ENCODE data around the gene PDE6C. TPM values are rescaled to one million over a fixed set of nuclear protein-coding genes. Genes with fewer than 3 reads are reported as not detected.

The PDE6C gene
- total and polyA plus RNA-seq, 8 donors = not detected

DNA sequence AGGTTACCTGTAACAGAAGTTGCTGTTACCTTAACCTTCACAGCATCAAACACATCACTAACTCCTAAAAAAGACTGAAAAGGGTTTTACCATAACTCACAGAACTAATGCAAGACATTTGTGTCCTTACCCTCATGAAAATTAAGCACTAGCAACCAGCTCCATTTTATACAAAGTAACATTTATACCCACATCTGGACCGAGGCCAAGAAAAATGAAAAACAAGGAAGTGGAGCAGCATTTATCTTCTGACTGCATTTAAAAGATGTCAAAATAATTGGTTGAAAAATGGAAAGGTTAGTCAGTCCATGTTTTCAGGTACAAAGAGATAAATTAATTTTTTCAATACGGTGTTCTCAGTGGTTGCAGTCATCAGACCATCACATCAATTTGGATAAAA is 8.2 kb upstream of the PDE6C start:
- peaks cover 0 to 58% (median 26%) of the 10 kb centered on the region in 3 donors for H3K27me3 ChIP-seq
- H3K27ac ChIP-seq = no peak overlapping the region
- no peak overlapping the region for H3K4me3 ChIP-seq
- WGBS, 5 donors = 21 to 33% (median 26%) methylated on average over 2 of the region's 2 CpGs
- intact Hi-C loops (cut with DNase I; ENCODE audit: low total_unique reads) = no loop called here
- peak in 1 of 2 donors; percentile 50 for DNase-seq
- TF ChIP-seq POLR2AphosphoS5 (IDR thresholded peaks at IDR 0.05) (no peak), POLR2A (IDR thresholded peaks at IDR 0.05) (no peak), EP300 (IDR thresholded peaks at IDR 0.05) (no peak), CTCF (IDR thresholded peaks at IDR 0.05) (no peak)
- H3K4me1 ChIP-seq = peaks cover 12 to 20% (median 17%) of the 10 kb centered on the region in 4 donors
- H3K36me3 ChIP-seq = no peaks in the 10 kb centered on the region
- peaks cover 0 to 8% (median 2%) of the 10 kb centered on the region in 4 donors for H3K9me3 ChIP-seq

DNA sequence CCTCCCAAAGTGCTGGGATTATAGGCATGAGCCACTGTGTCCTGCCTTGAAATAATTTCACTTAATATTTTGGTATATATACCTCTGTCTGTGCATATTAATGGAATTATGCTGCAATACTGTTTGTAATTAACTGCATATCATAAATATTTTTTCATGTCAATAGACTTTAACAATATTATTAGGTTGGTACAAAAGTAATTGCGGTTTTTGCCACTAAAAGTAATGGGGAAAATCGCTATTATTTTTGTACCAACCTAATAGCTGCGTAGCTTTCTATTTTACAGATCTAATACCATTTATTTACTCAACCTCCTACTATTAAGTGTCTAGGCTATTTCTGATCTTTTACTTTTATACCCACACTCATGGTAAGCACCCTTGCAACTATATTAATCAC is 3.9 kb upstream of the PDE6C start:
- Histone ChIP-seq H3K4me1 (no peaks in the 10 kb centered on the region), H3K36me3 (no peaks in the 10 kb centered on the region), H3K9me3 (peaks cover 0 to 8% (median 2%) of the 10 kb centered on the region in 4 donors), H3K27me3 (peaks cover 0 to 19% (median 0%) of the 10 kb centered on the region in 3 donors), H3K27ac (no peak overlapping the region), H3K4me3 (no peak overlapping the region)
- DNase-seq = no peak
- intact Hi-C loops (cut with DNase I; ENCODE audit: low total_unique reads) = no loop called here
- no peak for TF ChIP-seq EP300 (IDR thresholded peaks at IDR 0.05)
- no peak for TF ChIP-seq CTCF (IDR thresholded peaks at IDR 0.05)
- no peak for TF ChIP-seq POLR2AphosphoS5 (IDR thresholded peaks at IDR 0.05)
- TF ChIP-seq POLR2A (IDR thresholded peaks at IDR 0.05) = no peak
- 77 to 93% (median 88%) methylated on average over 3 of the region's 3 CpGs for WGBS, 5 donors

GRCh38 chr10:93613126-93613525 is 789 bp downstream of the PDE6C start:
- Histone ChIP-seq H3K4me3 (no peak overlapping the region), H3K4me1 (no peaks in the 10 kb centered on the region), H3K27me3 (no peaks in the 10 kb centered on the region), H3K27ac (no peak overlapping the region), H3K9me3 (no peaks in the 10 kb centered on the region), H3K36me3 (no peaks in the 10 kb centered on the region)
- no peak for TF ChIP-seq POLR2A (IDR thresholded peaks at IDR 0.05)
- no peak for TF ChIP-seq EP300 (IDR thresholded peaks at IDR 0.05)
- no peak for TF ChIP-seq POLR2AphosphoS5 (IDR thresholded peaks at IDR 0.05)
- no peak for TF ChIP-seq CTCF (IDR thresholded peaks at IDR 0.05)
- no peak for DNase-seq
- 75 to 86% (median 83%) methylated on average over 3 of the region's 3 CpGs for WGBS, 5 donors
- intact Hi-C loops (cut with DNase I; ENCODE audit: low total_unique reads) = no loop called here

- intact Hi-C loops (cut with DNase I; ENCODE audit: low total_unique reads) = no loop called here
- no peak for TF ChIP-seq EP300 (IDR thresholded peaks at IDR 0.05)
- no peak for TF ChIP-seq POLR2A (IDR thresholded peaks at IDR 0.05)
- no peak for TF ChIP-seq POLR2AphosphoS5 (IDR thresholded peaks at IDR 0.05)
- no peak for TF ChIP-seq CTCF (IDR thresholded peaks at IDR 0.05)
- no peaks in the 10 kb centered on the region for H3K4me1 ChIP-seq
- no peak overlapping the region for H3K4me3 ChIP-seq
- no peaks in the 10 kb centered on the region for H3K9me3 ChIP-seq
- no peak for DNase-seq
- H3K36me3 ChIP-seq = no peaks in the 10 kb centered on the region
- H3K27ac ChIP-seq = no peak overlapping the region
- WGBS, 5 donors = 71 to 79% (median 74%) methylated on average over 7 of the region's 7 CpGs
- no peaks in the 10 kb centered on the region for H3K27me3 ChIP-seq
Observed at GRCh38 chr10:93614101-93614825, 1.9 kb downstream of the PDE6C start.
